ENCODE results near the gene SAMD14.

Gene SAMD14

GRCh38 chr17:50060951-50061712 is 68.8 kb downstream of the SAMD14 start:
- in situ Hi-C loops (cut with HindIII; ENCODE audit: low sequenced_read_pairs) = no loop called here
